Measurements from ENCODE around the gene TCP11L1. TPM values are rescaled to one million over a fixed set of nuclear protein-coding genes. Genes with fewer than 3 reads are reported as not detected.

Gene TCP11L1
- total RNA-seq, 1 experiment from 2014 or later: 23.9 TPM

DNA sequence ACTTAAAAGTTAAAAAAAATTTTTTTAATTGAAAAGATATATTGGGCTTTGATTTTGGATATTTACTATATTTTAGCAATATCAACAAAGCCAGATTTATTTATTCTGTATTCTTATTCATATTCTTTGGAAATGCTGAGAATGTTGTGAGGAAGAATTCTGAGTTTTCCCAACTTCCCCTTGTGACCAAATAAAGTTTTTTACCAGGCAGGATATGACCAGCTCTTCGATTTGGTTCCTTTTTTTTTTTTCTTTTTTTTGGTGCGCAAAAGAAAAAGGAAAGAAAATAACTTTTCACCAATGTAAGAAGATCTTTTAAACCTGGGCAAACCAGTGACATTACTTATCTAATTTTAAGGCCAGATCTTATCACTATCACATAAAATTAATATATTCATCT lies 12.9 kb downstream of the TCP11L1 start:
- in situ Hi-C loops (cut with HindIII; ENCODE audit: low pct_unique_long_range_greater_than_20kb, low sequenced_read_pairs) (no loop called here), intact Hi-C loops (cut with micrococcal nuclease; ENCODE audit: unreplicated experiment) (no loop called here)
- H3K4me1 ChIP-seq (ENCODE audit: control insufficient read depth, insufficient read depth, low read length): no peaks in the 10 kb centered on the region
- CTCF ChIA-PET: no interaction called here
- no peak overlapping the region for H3K4me3 ChIP-seq (ENCODE audit: low read depth in 2 of 2, low read length in 2 of 2)
- H3K27ac ChIP-seq (ENCODE audit: low read length): no peak overlapping the region
- no peaks in the 10 kb centered on the region for H3K27me3 ChIP-seq (ENCODE audit: control insufficient read depth, insufficient read depth, low read length)
- no peak for DNase-seq (ENCODE audit: low read depth, low spot score)
- ATAC-seq: no peak
- H3K9me3 ChIP-seq (ENCODE audit: control insufficient read depth, insufficient read depth, low read depth, low read length): no peaks in the 10 kb centered on the region
- TF ChIP-seq SIN3A (IDR thresholded peaks at IDR 0.05; ENCODE audit: borderline replicate concordance, insufficient read depth, low read depth, low read length) (no peak), POLR2AphosphoS5 (IDR thresholded peaks at IDR 0.05; ENCODE audit: low read depth, low read length) (no peak), TCF7L2 (IDR thresholded peaks at IDR 0.05; ENCODE audit: low read depth, low read length) (no peak)
- POLR2A ChIA-PET: interaction anchor here (0.7 kb wide), 1 partner anchor 599 kb away, joined by 3 read pairs; no protein-coding TSS in a partner anchor
- no TSS peak for BruUV-seq (replicated peaks)
- H3K36me3 ChIP-seq (ENCODE audit: control insufficient read depth, insufficient read depth, low read length): peaks cover 2% of the 10 kb centered on the region; the same call in 1 of the 2 replicates

DNA sequence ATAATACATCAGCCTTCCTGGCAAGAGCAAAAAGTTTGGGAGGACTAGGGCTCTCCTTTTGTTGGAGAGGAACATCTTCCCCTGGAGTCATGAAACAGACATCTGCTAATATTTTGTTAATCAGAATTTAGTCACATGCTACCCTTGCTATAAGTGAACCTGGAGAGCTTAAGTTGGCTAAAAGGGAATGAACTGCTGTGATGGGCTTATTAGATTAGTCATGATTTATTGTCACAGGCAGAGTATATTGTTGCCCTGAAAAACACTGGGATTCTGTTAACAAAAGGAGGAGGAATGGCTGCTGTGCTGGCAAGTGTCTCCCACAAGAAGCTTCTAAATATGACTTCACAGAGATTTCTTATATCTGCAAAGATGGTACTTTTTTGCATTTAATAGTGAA lies 16.0 kb downstream of the TCP11L1 start:
- Histone ChIP-seq H3K9me3 (ENCODE audit: control insufficient read depth, insufficient read depth, low read depth, low read length) (no peaks in the 10 kb centered on the region), H3K27ac (ENCODE audit: low read length) (no peak overlapping the region), H3K4me1 (ENCODE audit: control insufficient read depth, insufficient read depth, low read length) (no peaks in the 10 kb centered on the region), H3K27me3 (ENCODE audit: control insufficient read depth, insufficient read depth, low read length) (no peaks in the 10 kb centered on the region), H3K4me3 (ENCODE audit: low read depth in 2 of 2, low read length in 2 of 2) (no peak overlapping the region), H3K36me3 (ENCODE audit: control insufficient read depth, insufficient read depth, low read length) (peaks cover 3% of the 10 kb centered on the region)
- BruUV-seq (replicated peaks): no TSS peak
- no peak for DNase-seq (ENCODE audit: low read depth, low spot score)
- ChIA-PET POLR2A (no interaction called here), CTCF (no interaction called here)
- in situ Hi-C loops (cut with HindIII; ENCODE audit: low pct_unique_long_range_greater_than_20kb, low sequenced_read_pairs) (no loop called here), intact Hi-C loops (cut with micrococcal nuclease; ENCODE audit: unreplicated experiment) (no loop called here)
- ATAC-seq: no peak
- no peak for TF ChIP-seq TCF7L2 (IDR thresholded peaks at IDR 0.05; ENCODE audit: low read depth, low read length)
- TF ChIP-seq, protein P1, sequence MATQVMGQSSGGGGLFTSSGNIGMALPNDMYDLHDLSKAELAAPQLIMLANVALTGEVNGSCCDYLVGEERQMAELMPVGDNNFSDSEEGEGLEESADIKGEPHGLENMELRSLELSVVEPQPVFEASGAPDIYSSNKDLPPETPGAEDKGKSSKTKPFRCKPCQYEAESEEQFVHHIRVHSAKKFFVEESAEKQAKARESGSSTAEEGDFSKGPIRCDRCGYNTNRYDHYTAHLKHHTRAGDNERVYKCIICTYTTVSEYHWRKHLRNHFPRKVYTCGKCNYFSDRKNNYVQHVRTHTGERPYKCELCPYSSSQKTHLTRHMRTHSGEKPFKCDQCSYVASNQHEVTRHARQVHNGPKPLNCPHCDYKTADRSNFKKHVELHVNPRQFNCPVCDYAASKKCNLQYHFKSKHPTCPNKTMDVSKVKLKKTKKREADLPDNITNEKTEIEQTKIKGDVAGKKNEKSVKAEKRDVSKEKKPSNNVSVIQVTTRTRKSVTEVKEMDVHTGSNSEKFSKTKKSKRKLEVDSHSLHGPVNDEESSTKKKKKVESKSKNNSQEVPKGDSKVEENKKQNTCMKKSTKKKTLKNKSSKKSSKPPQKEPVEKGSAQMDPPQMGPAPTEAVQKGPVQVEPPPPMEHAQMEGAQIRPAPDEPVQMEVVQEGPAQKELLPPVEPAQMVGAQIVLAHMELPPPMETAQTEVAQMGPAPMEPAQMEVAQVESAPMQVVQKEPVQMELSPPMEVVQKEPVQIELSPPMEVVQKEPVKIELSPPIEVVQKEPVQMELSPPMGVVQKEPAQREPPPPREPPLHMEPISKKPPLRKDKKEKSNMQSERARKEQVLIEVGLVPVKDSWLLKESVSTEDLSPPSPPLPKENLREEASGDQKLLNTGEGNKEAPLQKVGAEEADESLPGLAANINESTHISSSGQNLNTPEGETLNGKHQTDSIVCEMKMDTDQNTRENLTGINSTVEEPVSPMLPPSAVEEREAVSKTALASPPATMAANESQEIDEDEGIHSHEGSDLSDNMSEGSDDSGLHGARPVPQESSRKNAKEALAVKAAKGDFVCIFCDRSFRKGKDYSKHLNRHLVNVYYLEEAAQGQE (IDR thresholded peaks at IDR 0.05; ENCODE audit: insufficient read depth in 1 of 2, low read depth in 2 of 2, low read length in 1 of 2): no peak
- no peak for TF ChIP-seq POLR2AphosphoS5 (IDR thresholded peaks at IDR 0.05; ENCODE audit: low read depth, low read length)
- no peak for TF ChIP-seq SIN3A (IDR thresholded peaks at IDR 0.05; ENCODE audit: borderline replicate concordance, insufficient read depth, low read depth, low read length)
- TF ChIP-seq, protein P2, sequence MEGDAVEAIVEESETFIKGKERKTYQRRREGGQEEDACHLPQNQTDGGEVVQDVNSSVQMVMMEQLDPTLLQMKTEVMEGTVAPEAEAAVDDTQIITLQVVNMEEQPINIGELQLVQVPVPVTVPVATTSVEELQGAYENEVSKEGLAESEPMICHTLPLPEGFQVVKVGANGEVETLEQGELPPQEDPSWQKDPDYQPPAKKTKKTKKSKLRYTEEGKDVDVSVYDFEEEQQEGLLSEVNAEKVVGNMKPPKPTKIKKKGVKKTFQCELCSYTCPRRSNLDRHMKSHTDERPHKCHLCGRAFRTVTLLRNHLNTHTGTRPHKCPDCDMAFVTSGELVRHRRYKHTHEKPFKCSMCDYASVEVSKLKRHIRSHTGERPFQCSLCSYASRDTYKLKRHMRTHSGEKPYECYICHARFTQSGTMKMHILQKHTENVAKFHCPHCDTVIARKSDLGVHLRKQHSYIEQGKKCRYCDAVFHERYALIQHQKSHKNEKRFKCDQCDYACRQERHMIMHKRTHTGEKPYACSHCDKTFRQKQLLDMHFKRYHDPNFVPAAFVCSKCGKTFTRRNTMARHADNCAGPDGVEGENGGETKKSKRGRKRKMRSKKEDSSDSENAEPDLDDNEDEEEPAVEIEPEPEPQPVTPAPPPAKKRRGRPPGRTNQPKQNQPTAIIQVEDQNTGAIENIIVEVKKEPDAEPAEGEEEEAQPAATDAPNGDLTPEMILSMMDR (IDR thresholded peaks at IDR 0.05): no peak

DNA sequence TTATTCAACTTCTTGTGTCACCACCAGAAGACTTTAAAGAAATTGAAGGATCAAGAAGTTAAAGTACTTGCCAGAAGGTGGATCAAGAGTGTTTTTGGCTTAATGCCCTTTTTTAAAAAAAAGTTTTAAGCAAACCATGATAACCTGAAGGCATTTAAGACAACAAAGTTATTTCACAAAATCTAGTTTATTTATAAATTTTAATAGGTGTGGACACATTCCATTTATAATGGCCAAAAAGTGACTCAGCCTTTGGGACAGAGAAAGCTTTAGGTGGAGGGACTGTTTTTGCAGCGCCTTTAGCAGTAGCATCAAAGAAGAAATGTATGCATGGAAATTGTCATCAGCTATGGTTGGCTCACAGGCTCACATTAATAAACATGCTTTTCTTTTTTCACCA lies 17.9 kb downstream of the TCP11L1 start:
- POLR2A ChIA-PET: no interaction called here
- ATAC-seq (no peak), DNase-seq (ENCODE audit: low read depth, low spot score) (no peak)
- no TSS peak for BruUV-seq (replicated peaks)
- CTCF ChIA-PET: no interaction called here
- Histone ChIP-seq H3K27ac (ENCODE audit: low read length) (no peak overlapping the region), H3K4me1 (ENCODE audit: control insufficient read depth, insufficient read depth, low read length) (no peaks in the 10 kb centered on the region), H3K4me3 (ENCODE audit: low read depth in 2 of 2, low read length in 2 of 2) (no peak overlapping the region), H3K9me3 (ENCODE audit: control insufficient read depth, insufficient read depth, low read depth, low read length) (no peaks in the 10 kb centered on the region), H3K36me3 (ENCODE audit: control insufficient read depth, insufficient read depth, low read length) (peaks cover 3% of the 10 kb centered on the region), H3K27me3 (ENCODE audit: control insufficient read depth, insufficient read depth, low read length) (no peaks in the 10 kb centered on the region)
- in situ Hi-C loops (cut with HindIII; ENCODE audit: low pct_unique_long_range_greater_than_20kb, low sequenced_read_pairs) (no loop called here), intact Hi-C loops (cut with micrococcal nuclease; ENCODE audit: unreplicated experiment) (no loop called here)
- TF ChIP-seq SIN3A (IDR thresholded peaks at IDR 0.05; ENCODE audit: borderline replicate concordance, insufficient read depth, low read depth, low read length): no peak
- TF ChIP-seq TCF7L2 (IDR thresholded peaks at IDR 0.05; ENCODE audit: low read depth, low read length): no peak
- TF ChIP-seq, protein P1 (IDR thresholded peaks at IDR 0.05; ENCODE audit: insufficient read depth in 1 of 2, low read depth in 2 of 2, low read length in 1 of 2): no peak
- no peak for TF ChIP-seq POLR2AphosphoS5 (IDR thresholded peaks at IDR 0.05; ENCODE audit: low read depth, low read length)
- TF ChIP-seq, protein P2 (IDR thresholded peaks at IDR 0.05): no peak

All from Panc1 (cell line).